HL-60 (cell line): ENCODE data around the gene EBF4.

Experiments
- DNase-seq, 2 experiments: peaks; one replicate each; pipeline ENCODE4 v3.0.0-alpha.2; 2010 to 2020; ENCODE audit warnings: low read depth in 1 of 2, low spot score in 1 of 2
- H3K27ac ChIP-seq: fragments of 250-450 bp; sonication (Bioruptor Pico); replicated peaks from 2 replicates; pipeline ENCODE4 v1.5.1; 2020; ENCODE audit warnings: mild to moderate bottlenecking, moderate library complexity
- H3K27me3 ChIP-seq: fragments of 250-450 bp; sonication (Bioruptor Pico); 2 replicates; pipeline ENCODE4 v1.5.1; 2021; ENCODE audit warnings: mild to moderate bottlenecking, moderate library complexity; ENCODE audit not compliant: insufficient read depth, poor library complexity, severe bottlenecking
- H3K4me3 ChIP-seq: replicated peaks from 2 replicates; pipeline ENCODE4 v1.5.1; 2011; ENCODE audit warnings: mild to moderate bottlenecking, control low read depth, low read length; ENCODE audit not compliant: insufficient read depth
- GABPA ChIP-seq: IDR thresholded peaks from 2 replicates; pipeline ENCODE4 v1.6.1; 2012; ENCODE audit warnings: low read depth
- POLR2AphosphoS5 ChIP-seq: IDR thresholded peaks from 2 replicates; pipeline ENCODE4 v1.6.1; 2012; ENCODE audit warnings: low read depth
- REST ChIP-seq: IDR thresholded peaks from 2 replicates; pipeline ENCODE4 v1.6.1; 2012; ENCODE audit warnings: low read depth; ENCODE audit not compliant: insufficient replicate concordance
- SPI1 ChIP-seq: IDR thresholded peaks from 2 replicates; pipeline ENCODE4 v1.6.1; 2012; ENCODE audit warnings: low read depth, mild to moderate bottlenecking, borderline replicate concordance
- TF ChIP-seq, protein P1 (sequence below): IDR thresholded peaks from one replicate; pipeline ENCODE4 v1.5.1; 2011; ENCODE audit warnings: low read length, control low read depth, inconsistent platforms; ENCODE audit not compliant: insufficient read depth

EBF4 gene

DNA sequence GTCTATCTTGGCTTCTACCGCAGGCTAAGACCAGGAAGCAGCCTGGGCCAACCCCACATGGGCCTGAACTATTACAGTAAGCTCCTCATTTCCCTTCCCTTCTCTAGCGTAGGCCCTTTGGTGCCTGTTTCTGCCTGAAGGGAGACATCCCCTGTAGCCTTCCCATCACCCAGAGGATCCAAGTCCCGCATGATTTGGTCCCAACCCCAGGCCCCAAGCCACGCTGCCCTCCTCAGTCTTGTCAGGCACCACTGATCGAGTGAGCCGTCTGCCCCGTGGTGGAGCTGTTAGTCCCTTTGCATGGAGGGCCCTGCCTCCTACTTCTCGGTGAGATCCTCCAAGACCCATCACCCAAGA lies 46.4 kb downstream of the EBF4 start:
- no peak for DNase-seq
- no peak overlapping the region for H3K27ac ChIP-seq
- peaks cover 19% of the 10 kb centered on the region for H3K27me3 ChIP-seq
- no peak overlapping the region for H3K4me3 ChIP-seq
- TF ChIP-seq GABPA (no peak), POLR2AphosphoS5 (no peak), REST (no peak), SPI1 (no peak)
- TF ChIP-seq, protein P1, sequence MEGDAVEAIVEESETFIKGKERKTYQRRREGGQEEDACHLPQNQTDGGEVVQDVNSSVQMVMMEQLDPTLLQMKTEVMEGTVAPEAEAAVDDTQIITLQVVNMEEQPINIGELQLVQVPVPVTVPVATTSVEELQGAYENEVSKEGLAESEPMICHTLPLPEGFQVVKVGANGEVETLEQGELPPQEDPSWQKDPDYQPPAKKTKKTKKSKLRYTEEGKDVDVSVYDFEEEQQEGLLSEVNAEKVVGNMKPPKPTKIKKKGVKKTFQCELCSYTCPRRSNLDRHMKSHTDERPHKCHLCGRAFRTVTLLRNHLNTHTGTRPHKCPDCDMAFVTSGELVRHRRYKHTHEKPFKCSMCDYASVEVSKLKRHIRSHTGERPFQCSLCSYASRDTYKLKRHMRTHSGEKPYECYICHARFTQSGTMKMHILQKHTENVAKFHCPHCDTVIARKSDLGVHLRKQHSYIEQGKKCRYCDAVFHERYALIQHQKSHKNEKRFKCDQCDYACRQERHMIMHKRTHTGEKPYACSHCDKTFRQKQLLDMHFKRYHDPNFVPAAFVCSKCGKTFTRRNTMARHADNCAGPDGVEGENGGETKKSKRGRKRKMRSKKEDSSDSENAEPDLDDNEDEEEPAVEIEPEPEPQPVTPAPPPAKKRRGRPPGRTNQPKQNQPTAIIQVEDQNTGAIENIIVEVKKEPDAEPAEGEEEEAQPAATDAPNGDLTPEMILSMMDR: no peak

- Histone ChIP-seq H3K4me3 (no peak overlapping the region), H3K27me3 (peaks cover 13% of the 10 kb centered on the region), H3K27ac (no peak overlapping the region)
- TF ChIP-seq GABPA (no peak), REST (no peak), POLR2AphosphoS5 (no peak), SPI1 (no peak)
- no peak for DNase-seq
Observed at GRCh38 chr20:2740702-2741101, 48.1 kb downstream of the EBF4 start.

DNA sequence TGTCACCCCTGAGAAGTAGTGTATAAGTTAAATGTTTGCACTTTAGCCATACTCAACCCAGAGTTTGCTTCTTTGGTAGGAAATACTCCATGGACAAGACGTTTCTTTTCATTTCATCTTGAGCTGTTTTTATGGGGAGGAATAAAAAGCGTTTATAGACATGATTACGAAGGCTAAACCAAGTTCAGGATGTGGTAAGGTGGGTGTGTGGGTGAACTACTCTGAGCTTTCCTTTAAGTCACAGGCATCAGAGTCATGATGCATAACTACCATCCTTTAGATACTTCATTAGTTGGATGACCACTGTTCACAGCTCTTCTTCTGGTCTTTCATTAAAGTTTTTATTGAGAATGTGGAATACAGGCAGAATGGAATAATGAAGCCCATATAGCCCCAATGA lies 48.9 kb downstream of the EBF4 start:
- no peak overlapping the region for H3K4me3 ChIP-seq
- DNase-seq: no peak
- TF ChIP-seq SPI1: no peak
- no peak for TF ChIP-seq GABPA
- TF ChIP-seq, protein P1: no peak
- no peak for TF ChIP-seq POLR2AphosphoS5
- TF ChIP-seq REST: no peak
- peaks cover 11% of the 10 kb centered on the region for H3K27me3 ChIP-seq
- no peak overlapping the region for H3K27ac ChIP-seq

- TF ChIP-seq POLR2AphosphoS5 (no peak), SPI1 (no peak), GABPA (no peak), REST (no peak)
- TF ChIP-seq, protein P1: no peak
- no peak for DNase-seq
- peaks cover 11% of the 10 kb centered on the region for H3K27me3 ChIP-seq
Observed at GRCh38 chr20:2741881-2742280, 49.3 kb downstream of the EBF4 start.

More at GRCh38 chr20:2741881-2742280, 49.3 kb downstream of the EBF4 start:
- Histone ChIP-seq H3K4me3 (no peak overlapping the region), H3K27ac (no peak overlapping the region)
